Measurements from ENCODE around the gene C14orf93.
"Not testable (repeated sequence)": the region's sequence is repeated elsewhere in the genome, so short reads cannot be mapped to it uniquely, and the experiment has no call there.

Gene C14orf93

DNA sequence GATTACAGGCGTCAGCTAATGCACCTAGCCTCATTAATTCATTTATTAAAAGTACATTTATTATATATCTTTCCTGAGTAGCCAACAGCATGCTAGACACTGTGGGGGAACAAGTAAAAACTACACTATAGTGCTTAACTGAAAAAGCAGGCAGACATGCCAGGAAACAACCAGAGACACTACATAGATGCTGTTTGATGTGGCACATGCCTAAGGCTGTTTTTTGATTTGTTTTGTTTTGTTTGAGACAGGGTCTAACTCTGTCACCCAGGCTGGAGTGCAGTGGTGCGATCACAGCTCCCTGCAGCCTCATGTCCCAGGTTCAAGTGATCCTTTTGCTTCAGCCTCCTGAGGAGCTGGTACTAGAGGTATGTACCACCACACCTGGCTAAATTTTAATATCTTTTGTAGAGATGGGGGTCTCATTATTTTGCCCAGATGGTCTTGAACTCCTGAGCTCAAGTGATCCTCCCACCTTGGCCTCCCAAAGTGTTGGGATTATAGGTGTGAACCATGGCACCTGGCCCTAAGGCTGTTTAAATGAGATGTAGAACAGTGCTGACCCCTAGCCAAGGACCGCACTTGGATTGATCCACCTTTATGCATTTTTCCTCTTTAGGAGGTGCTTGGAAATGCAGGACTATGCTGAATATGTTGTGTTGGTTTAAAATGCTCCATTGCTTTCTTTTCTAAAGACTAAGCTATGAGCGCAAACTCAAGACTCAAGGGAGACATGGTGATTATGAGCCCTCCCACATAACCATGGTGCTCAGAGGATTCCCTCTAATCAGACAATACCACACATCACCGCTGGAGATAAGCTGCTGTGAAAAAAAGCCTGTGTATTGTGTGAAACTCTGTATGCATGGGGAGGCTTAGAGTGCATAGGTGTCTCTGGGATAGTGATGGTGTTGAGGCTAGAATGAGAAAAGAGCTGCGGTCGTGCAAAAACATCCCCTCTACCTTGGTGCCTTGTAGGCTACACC lies 10.5 kb upstream of the C14orf93 start:
- DNase-seq, result no peak

DNA sequence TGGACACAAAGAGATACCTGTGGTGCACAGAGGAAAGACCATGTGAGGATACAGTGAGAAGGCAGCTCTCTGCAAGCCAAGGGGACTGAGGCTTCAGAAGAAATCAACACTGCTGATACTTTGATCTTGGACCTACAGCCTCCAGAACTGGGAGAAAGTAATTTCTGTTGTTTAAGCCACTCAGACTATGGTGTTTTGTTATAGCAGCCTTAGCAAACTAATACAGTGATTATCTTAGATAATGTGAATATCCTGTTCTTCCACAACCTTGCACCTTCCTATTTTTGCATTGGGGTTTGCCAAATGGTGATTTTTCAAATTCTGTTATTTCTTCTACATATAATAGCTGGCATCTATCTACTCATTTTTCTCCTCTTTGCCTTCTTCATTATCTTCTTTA lies 8.2 kb upstream of the C14orf93 start:
- DNase-seq, result no peak

DNA sequence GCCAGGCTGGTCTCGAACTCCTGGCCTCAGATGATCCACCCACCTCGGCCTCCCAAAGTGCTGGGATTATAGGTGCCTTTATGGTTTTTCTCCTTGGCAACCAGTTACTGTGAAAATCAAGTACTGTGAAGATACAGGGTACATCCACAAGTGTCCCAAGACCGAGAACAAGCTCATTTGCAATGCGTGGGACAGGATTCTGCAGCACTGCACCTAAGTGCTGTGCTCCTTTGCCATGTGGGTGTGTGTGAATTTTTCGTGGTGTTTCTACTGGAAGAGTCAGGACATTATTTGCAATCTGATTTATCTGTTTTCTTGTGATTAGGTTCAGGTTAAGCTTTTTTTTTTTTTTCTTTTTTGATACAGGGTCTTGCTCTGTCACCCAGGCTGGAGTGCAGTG lies 7.1 kb upstream of the C14orf93 start:
- no peak for DNase-seq

DNA sequence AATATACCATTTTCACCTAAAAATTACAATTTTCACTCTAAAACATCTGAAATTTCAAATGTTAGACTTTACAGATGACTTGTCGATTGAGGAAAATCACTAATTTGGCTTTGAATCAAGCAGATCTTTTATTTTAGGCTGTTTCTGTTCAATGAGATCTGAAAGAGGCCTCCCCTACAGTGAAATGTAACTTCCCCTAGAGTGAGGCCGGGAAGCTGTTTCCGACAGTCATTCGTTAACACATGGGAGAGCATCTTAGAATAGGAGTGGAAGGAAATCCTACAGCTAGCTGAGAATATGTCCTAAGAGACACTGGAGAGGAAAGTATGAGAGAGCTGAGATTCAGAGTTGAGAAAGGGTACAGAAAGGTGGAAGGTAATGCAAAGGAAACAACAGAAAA lies 5.7 kb upstream of the C14orf93 start:
- DNase-seq, result no peak

DNA sequence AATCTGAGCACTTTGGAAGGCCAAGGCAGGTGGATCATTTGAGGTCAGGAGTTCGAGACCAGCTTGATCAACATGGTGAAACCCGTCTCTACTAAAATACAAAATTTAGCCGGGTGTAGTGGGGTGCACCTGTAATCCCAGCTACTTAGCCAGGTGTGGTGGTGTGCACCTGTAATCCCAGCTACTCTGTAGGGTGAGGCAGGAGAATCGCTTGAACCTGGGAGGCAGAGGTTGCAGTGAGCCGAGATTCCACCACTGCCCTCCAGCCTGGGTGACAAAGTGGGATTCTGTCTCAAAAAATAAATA lies 3.8 kb upstream of the C14orf93 start:
- not testable (repeated sequence) for DNase-seq

DNA sequence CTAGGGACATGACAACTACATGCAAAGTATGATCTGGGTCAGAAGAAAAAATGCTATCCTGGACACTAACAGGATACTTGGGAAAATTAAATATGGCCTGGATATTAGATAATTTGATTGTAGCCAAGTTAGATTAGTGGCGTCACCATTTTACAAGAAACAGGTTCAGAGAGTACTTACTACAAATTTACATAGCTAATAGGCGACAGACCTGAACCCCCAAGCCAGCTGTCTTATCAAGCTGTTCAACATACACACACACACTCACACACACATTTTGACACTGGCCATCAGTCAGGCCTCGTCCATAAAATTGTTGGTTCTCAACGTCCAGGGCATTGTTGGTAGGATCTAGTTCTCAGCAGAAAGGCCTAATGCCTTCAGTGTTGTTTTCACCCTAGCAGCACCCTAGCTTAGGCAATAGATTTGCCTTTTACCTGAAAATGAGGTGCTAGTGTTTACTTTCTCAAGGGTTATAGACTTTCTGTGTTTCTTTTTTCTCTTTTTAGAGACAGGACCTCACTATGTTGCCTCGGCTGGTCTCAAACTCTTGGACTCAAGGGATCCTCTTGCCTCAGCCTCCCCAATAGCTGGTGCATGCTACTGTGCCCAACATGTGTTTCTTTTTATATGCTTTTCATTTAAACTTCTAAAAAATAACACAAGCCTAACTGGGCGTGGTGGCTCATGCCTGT lies 3.3 kb upstream of the C14orf93 start:
- no peak for DNase-seq

DNA sequence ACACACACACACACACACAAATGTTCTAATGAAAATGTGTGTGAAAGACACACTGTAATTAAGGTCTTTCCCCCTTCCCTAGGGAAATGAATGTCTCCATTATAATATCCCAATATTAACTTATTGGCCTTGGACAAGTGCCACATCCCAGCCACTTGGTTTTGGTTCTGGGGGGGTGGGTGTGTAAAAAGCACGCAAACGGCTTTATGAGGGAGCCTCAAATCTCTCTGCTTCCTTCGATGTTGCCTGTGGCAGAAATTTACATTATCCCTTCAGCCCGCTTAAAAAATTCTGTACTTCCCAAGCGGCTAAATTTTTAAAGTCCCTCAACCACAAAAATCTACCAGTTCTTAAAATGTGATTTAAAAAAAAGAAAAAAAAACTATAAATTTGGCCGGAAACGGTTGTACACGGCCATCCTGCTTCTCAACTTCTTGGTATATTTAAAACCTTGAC lies 432 bp downstream of the C14orf93 start:
- DNase-seq, result no peak

DNA sequence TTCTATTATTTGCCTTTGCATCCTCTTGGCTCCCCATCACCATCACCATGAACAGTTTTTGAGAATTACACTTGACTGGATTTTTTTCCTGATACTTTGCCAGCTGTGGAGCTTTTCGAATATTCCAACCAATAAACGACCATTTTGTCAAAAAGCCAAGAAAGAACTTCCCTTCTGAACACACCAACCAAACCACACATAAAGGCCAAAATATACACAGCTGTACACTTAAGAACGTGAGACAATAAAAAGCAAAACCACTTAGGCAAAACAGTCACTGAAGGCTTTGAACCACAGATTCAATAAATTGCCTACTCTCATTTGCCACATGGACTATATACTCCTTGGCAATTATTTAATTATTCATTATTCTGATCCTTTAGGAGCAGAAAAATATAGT lies 1.1 kb downstream of the C14orf93 start:
- DNase-seq, result peak; percentile 79

DNA sequence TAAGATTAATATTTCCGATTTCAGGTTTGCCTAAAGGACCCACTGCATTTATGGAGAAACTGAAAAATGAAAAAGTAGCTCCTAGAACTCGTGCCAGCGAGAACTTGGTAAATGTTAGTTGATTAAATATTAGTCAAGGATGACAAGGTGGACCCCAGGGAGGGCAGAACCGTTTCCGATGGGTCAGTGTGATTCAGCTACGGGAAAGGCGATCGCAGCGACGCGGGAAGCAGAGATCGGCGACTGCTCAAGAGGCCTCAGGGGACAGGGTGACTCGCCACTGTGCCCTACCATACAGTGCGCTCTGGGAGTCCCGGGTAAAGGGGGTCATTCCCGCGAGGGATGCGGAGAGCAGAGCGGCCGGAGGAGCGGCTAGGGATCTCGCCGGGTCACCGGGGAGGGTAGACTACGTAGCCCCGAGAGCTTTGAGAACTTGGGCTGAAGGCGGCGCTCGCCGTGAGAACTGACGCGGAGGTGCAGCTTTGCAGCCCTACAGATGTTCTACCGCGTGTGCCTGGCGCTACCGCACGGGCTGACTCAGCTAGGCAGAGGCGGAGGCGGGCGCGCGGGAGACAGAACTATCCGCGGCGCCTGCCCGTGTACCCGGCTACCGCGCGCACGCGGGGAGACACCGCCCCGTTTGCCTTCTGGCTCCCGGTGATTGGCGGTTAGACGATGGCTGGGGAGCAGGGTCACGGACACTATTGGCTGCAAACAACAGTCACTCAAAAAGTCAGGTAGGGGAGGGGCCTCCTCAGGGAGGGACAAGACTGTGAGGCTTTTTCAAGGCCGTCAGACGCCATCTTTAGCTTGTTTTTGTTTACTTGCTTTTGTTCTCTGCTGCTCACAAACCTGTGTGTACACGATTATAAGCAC lies 3.2 kb downstream of the C14orf93 start:
- peak; percentile 100 for DNase-seq

DNA sequence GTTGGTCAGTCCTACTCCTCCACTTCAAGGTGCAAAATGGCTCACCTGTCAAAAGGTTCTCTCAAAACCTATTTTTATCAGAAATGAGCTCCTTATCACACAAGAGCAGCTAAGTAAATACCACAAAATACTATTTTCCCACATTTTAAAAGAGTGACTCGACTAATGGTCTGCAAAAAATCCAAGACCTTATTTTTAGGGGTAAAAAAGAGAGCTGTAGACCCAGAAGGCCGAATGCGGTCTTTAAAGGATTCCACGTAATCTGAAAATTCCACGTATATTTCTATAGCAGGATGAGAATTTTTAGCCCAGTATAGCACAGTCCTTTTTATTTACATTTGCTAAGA lies 3.8 kb downstream of the C14orf93 start:
- no peak for DNase-seq

DNA sequence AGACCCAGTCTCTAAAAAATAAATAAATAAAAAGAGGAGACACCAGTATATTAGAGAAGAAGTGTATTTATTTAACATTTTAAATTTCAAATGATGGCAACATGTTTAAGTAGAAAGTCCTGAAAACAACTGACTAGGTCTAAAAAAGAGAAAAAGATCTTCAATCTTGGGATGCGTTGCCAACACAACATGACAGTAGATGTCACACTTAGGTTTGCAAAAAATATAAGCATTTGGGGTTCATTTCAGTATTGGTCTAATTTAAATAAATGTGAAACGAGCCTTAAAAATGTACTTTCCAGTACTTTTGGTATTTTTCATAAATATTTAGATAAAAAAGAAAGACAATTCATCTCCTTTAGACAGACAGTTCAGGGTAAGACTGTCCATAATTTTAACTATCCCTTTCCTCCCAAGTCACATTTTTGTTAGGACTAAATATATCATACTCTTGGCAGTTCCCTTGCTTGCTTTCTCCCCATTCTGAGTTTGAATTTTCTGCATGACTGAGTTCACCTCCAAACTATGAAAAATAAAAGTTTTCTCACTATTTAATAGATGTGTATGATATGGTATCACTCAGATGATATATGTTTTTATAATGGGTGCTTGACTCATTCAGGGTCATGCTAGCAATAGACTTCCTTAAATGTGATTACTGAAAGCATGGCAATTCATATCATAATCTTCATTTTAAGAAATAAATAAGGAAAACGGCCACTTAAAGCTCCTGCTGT lies 4.3 kb downstream of the C14orf93 start:
- no peak for DNase-seq

DNA sequence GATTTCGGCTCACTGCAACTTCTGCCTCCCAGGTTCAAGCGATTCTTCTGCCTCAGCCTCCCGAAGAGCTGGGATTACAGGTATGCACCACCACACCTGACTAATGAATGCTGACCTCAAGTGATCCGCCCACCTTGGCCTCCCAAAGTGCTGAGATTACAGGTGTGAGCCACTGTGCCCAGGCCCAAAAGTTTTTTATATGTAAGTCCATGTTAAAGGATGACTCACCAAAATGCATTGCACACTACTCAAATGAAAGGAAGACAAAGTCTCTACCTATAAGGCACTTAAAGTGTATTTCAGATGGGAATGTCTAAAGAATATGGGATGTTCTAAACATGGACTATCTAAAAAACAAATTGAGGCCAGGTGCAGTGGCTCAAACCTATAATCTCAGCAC lies 5.7 kb downstream of the C14orf93 start:
- not testable (repeated sequence) for DNase-seq

DNA sequence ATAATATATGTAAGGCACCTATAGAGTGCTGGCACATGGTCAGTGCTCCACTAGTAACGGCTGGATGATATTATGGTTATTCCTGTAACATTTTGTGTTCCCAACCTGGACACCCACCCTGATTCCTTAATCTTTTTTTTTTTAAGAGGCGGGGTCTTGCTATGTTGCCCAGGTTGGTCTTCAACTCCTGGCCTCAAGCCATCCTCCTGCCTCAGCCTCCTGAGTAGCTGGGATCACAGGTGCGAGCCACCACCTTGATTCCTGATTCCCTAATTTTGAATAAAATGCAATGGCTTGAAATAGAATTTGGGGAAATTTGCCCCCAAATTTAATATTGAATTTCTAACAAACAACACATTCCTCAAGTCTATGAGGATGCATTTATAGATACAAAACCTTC lies 7.4 kb downstream of the C14orf93 start:
- DNase-seq, result no peak

DNA sequence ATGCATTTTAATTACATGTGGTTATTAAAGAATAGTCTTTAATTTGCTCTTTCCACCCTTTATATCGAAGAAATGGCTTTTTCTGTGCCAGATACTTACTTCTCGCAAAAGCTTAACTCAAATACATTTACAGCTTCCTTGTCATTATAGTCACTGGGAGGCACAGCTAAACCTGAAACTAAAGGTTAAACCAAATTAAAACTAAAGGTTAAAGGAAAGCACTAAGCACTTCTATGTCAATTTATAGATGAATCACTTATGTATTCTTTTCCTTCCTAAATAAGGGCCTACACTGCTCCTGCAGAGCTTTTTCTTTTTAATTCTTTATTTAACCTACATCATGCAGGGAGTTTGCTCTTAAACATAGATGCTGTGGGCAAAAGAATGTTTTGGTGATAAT lies 9.1 kb downstream of the C14orf93 start:
- DNase-seq, result no peak

DNA sequence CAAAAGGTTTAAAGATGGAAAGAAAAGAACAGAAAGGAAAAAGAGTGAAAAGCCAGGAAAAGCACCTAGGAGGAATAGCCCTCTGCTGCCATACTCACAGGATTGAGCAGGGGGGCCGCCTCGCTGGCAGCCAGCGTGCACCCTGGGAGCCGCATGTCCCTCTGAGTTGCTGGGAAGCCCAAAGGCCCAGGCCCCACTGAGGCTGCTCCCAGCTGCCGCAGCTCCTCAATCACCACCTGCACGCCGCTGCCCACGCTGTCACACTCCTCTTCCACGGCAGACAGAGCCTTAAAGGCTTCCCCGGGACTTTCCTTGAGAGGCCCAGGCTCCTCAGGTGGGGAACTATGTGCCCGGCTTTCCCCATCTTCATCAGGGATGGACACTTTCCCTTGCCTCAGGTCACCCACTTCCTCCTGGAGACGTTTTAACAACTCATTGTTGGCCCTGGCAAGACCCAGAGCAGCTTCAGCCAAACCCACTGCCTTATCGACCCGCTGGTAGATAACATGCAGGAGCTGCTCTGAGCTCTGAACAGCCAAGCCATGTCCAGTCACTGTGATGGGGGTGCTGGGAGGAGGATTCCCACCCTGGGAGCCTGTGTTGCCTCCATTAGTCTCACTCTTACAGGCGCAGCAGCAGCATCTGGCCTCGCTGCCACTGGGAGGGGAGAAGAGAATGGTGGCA lies 11.5 kb downstream of the C14orf93 start:
- no peak for DNase-seq

DNA sequence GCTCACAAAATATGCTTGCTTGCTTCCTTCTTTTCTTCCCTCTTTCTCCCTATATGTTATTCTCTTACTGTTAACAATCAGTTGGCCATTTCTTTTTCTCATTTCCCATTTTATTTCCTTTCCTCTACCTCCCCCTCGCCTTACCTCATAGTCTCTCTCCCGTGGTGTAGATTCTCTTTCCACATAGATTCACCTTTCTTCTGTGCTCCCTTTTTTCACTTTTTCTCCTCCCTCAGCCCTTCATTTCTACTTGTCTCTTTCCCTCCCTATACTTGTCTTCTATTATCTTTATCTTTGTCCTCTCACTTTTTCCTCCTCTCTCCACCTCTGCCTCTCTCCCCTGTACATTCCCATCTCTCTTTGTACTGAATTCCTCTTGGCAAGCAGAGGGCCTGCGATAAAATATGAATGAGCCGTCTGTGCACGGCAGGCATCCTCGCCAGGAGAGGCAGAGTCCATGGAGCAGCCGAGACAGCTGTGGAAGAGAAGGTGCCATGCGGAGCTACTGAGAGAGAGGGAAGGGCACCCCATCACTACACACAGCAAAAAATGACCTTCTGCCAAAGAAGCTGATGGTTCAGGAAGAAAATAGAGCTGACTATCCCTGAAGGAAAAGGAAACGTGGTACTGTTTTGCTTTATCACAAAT lies 12.1 kb downstream of the C14orf93 start:
- DNase-seq, result no peak

DNA sequence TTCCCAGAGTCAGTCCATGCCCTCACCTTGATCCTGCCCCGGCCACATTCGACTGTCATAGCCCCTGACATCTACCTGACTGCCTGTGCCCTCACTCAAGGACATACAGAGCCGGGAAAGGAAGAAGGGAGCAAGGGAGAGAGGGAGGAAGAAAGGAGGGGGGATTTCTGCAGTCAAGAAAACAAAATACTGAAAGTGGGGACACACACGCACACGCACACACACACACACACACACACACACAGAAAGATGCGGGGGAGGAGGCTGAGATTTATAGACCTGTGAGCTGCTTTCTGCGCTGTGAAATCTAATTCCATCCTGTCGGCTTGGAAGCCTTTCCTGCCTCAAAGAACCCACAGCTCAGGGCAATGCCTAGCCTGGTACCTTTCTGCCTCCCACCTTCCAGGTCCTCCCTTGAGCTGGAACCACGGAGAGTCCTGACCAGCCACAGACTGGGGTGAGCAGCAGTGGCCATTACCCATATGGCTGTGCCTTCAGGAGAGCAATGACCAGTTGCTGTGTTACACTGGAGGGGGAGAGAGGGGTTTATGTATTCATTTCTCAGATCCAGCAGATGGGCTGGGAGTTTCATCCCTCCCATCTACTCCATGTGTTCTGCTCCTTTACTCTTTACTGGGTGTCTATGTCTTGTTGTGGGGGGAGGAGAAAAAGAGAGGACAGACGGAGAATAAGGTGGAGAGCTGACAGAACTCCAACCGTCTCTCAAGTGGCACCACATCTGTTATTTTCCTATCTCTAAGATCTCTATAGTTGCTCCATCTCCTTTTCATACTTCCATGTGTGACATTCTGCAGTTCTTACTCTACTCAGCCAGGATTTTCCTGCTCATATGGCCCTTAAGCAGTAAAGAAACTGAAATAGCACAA lies 12.9 kb downstream of the C14orf93 start:
- DNase-seq, result no peak

DNA sequence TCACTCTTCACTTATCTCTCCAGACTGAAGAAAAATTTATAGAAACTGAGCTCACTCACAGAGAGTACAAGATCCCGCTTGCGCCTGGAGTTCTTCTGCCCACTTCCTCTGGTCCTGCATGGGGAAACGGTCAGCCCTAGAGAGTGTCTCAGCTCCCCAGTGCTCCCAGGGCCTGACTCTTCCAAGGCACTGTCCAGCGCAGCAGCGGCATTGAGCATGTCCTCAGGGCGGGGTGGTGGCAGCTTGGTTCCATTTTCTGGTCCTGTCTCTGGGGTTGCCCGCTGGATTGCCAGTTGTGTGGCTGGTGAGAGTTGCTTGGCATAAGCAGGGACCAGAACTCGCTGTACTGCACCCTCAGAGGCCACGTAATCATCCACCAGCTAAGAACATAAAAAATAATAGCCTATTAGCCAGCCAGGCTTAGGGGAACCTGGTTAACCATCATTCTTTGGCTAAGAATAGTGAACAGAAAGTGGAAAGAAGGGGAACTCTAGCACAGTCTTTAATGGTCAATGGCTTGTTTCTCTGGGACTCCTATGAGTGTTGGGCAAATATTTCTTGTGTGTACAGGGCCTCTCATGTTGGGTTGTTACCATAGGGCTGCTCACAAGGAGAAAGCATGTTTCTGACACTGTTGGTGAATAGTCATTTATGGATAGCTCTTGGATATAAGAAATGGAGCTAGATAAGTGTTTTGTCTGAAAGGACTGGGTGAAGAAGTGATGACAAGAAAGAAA lies 13.9 kb downstream of the C14orf93 start:
- no peak for DNase-seq

DNA sequence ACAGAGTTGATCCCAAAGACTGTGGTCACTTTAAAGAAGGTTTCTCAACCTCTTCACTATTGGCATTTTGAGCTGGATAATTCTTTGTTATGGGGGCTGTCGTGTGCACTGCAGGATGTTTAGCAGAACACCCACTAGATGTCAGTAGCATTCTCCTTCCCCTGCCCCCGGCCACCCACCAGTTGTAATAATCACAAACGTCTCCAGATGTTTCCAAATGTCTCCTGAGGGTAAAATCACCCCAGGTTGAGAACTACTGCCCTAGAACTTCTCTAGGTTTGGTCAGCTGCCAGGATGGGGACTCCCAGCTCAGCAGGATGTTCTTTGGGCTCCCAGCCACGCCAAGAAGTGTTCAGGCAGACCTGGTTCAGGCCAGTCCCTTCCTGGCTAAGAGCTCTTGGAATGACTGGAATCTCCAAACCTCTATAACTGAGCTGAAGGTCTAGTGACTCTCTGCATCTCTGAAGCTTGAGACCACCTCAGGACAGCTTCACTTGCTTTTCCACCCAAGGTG lies 15.1 kb downstream of the C14orf93 start:
- peak; percentile 58 for DNase-seq

DNA sequence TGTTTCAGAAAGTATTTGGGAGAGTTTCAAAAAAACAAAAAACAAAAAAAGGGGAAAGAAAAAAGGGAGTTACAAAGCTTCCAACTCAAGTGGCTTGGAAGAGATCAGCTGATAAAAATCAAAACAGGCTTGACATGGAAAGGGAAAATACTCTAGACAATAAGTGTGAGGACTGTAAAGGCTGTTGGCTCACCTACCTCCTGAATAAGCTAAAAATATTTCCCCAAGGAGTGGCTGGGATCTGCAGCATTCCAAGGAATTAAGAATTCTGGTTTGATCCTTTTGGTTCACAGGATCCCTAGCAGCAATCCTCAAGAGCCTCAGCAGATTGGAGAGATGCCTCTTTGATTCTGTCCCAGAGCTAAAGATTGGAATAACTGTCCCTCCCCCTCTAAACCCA lies 16.4 kb downstream of the C14orf93 start:
- no peak for DNase-seq

All from NCI-H2029 (cell line).